ENCODE results near the gene CLIP2.
"Not testable (repeated sequence)": the region's sequence is repeated elsewhere in the genome, so short reads cannot be mapped to it uniquely, and the experiment has no call there.

The CLIP2 gene

DNA sequence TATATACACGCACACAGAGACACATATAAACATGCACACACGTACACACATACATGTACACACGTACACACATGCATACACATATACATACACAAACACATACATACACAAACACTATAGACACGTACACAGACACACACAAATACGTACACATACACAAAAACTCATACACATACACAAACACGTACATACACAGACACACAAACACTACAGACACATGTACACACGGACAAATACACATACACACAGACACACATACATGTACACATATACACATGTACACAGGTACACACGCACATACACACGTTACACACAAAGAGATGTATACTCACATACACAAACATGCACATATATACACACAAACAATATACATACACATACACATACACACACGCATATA lies 129.3 kb downstream of the CLIP2 start:
- Histone ChIP-seq H3K4me3 (ENCODE audit: low read depth, low read length) (no peak overlapping the region), H3K27me3 (no peaks in the 10 kb centered on the region), H3K36me3 (no peaks in the 10 kb centered on the region), H3K4me1 (no peaks in the 10 kb centered on the region), H3K9me3 (no peaks in the 10 kb centered on the region)
- TF ChIP-seq, protein P1, sequence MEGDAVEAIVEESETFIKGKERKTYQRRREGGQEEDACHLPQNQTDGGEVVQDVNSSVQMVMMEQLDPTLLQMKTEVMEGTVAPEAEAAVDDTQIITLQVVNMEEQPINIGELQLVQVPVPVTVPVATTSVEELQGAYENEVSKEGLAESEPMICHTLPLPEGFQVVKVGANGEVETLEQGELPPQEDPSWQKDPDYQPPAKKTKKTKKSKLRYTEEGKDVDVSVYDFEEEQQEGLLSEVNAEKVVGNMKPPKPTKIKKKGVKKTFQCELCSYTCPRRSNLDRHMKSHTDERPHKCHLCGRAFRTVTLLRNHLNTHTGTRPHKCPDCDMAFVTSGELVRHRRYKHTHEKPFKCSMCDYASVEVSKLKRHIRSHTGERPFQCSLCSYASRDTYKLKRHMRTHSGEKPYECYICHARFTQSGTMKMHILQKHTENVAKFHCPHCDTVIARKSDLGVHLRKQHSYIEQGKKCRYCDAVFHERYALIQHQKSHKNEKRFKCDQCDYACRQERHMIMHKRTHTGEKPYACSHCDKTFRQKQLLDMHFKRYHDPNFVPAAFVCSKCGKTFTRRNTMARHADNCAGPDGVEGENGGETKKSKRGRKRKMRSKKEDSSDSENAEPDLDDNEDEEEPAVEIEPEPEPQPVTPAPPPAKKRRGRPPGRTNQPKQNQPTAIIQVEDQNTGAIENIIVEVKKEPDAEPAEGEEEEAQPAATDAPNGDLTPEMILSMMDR (IDR thresholded peaks at IDR 0.05; ENCODE audit: low read depth, low read length) = no peak
- DNase-seq = no peak

- H3K4me3 ChIP-seq (ENCODE audit: low read depth, low read length); H3K4me1 ChIP-seq; DNase-seq; H3K9me3 ChIP-seq; H3K36me3 ChIP-seq; H3K27me3 ChIP-seq: not testable (repeated sequence)
These were observed 130.0 kb downstream of the CLIP2 start for GRCh38 chr7:74419232-74419631.

GRCh38 chr7:74420006-74420405 lies 130.8 kb downstream of the CLIP2 start:
- Histone ChIP-seq H3K4me1 (no peaks in the 10 kb centered on the region), H3K27me3 (no peaks in the 10 kb centered on the region), H3K9me3 (no peaks in the 10 kb centered on the region), H3K4me3 (ENCODE audit: low read depth, low read length) (no peak overlapping the region), H3K36me3 (no peaks in the 10 kb centered on the region)
- no peak for DNase-seq
- TF ChIP-seq, protein P1 (IDR thresholded peaks at IDR 0.05; ENCODE audit: low read depth, low read length) = no peak

- Histone ChIP-seq H3K4me3 (ENCODE audit: low read depth, low read length) (no peak overlapping the region), H3K27me3 (no peaks in the 10 kb centered on the region), H3K9me3 (no peaks in the 10 kb centered on the region), H3K4me1 (no peaks in the 10 kb centered on the region), H3K36me3 (no peaks in the 10 kb centered on the region)
- TF ChIP-seq, protein P1 (IDR thresholded peaks at IDR 0.05; ENCODE audit: low read depth, low read length) = no peak
- DNase-seq = no peak
These were observed 135.2 kb downstream of the CLIP2 start for GRCh38 chr7:74424291-74424880.

- DNase-seq = no peak
- no peaks in the 10 kb centered on the region for H3K36me3 ChIP-seq
- no peaks in the 10 kb centered on the region for H3K4me1 ChIP-seq
- H3K9me3 ChIP-seq = no peaks in the 10 kb centered on the region
- no peaks in the 10 kb centered on the region for H3K27me3 ChIP-seq
- H3K4me3 ChIP-seq (ENCODE audit: low read depth, low read length) = no peak overlapping the region
- TF ChIP-seq, protein P1 (IDR thresholded peaks at IDR 0.05; ENCODE audit: low read depth, low read length) = no peak
These were observed 138.8 kb downstream of the CLIP2 start for GRCh38 chr7:74428023-74428422.

- Histone ChIP-seq H3K27me3 (no peaks in the 10 kb centered on the region), H3K9me3 (no peaks in the 10 kb centered on the region), H3K4me1 (no peaks in the 10 kb centered on the region), H3K36me3 (no peaks in the 10 kb centered on the region), H3K4me3 (ENCODE audit: low read depth, low read length) (no peak overlapping the region)
- no peak for DNase-seq
- TF ChIP-seq, protein P1 (IDR thresholded peaks at IDR 0.05; ENCODE audit: low read depth, low read length) = no peak
These were observed 140.0 kb downstream of the CLIP2 start for GRCh38 chr7:74429153-74429747.

DNA sequence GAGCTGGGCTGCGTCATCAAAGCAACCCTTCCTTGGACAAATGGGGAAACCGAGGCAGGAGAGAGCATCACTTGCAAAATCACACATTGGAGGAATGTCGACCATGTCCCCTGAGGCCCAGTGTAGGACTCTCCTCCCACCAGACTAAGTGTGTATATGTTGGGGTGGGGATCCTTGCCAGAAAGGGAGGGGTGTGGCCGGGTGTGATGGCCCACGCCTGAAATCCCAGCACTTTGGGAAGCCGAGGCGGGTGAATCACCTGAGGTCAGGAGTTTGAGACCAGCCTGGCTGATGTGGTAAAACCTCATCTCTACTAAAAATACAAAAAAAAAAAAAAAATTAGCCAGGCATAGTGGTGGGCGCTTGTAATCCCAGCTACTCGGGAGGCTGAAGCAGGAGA lies 141.2 kb downstream of the CLIP2 start:
- not testable (repeated sequence) for H3K36me3 ChIP-seq; H3K4me3 ChIP-seq (ENCODE audit: low read depth, low read length); H3K9me3 ChIP-seq; H3K27me3 ChIP-seq; H3K4me1 ChIP-seq; DNase-seq
